ENCODE data around the gene FASTKD2.

FASTKD2 gene

GRCh38 chr2:206831442-206831995 lies 66.1 kb downstream of the FASTKD2 start:
- Histone ChIP-seq H3K27ac (no peak overlapping the region), H3K36me3 (peaks cover 0 to 8% (median 0%) of the 10 kb centered on the region in 3 donors), H3K27me3 (no peaks in the 10 kb centered on the region), H3K9me3 (peaks cover 0 to 7% (median 0%) of the 10 kb centered on the region in 3 donors), H3K4me3 (no peak overlapping the region), H3K4me1 (no peaks in the 10 kb centered on the region)
- TF ChIP-seq CTCF (IDR thresholded peaks at IDR 0.05), result no peak
- no peak for DNase-seq
- intact Hi-C loops (cut with DNase I; ENCODE audit: low total_unique reads), result no loop called here

- Histone ChIP-seq H3K27me3 (no peaks in the 10 kb centered on the region), H3K4me1 (no peaks in the 10 kb centered on the region), H3K4me3 (no peak overlapping the region), H3K9me3 (peaks cover 0 to 7% (median 0%) of the 10 kb centered on the region in 3 donors), H3K36me3 (peaks cover 0 to 8% (median 0%) of the 10 kb centered on the region in 3 donors), H3K27ac (no peak overlapping the region)
- no peak for TF ChIP-seq CTCF (IDR thresholded peaks at IDR 0.05)
- intact Hi-C loops (cut with DNase I; ENCODE audit: low total_unique reads), result no loop called here
- no peak for DNase-seq
Observed at GRCh38 chr2:206832873-206833272, 67.5 kb downstream of the FASTKD2 start.

GRCh38 chr2:206833291-206833690 lies 67.9 kb downstream of the FASTKD2 start:
- intact Hi-C loops (cut with DNase I; ENCODE audit: low total_unique reads), result no loop called here
- TF ChIP-seq CTCF (IDR thresholded peaks at IDR 0.05), result no peak

GRCh38 chr2:206836722-206837121 lies 71.3 kb downstream of the FASTKD2 start:
- Histone ChIP-seq H3K4me3 (no peak overlapping the region), H3K36me3 (peaks cover 0 to 8% (median 5%) of the 10 kb centered on the region in 3 donors), H3K4me1 (no peaks in the 10 kb centered on the region), H3K27me3 (no peaks in the 10 kb centered on the region), H3K9me3 (peaks cover 0 to 7% (median 0%) of the 10 kb centered on the region in 3 donors), H3K27ac (no peak overlapping the region)
- DNase-seq, result no peak
- TF ChIP-seq CTCF (IDR thresholded peaks at IDR 0.05), result no peak
- intact Hi-C loops (cut with DNase I; ENCODE audit: low total_unique reads), result no loop called here

More at GRCh38 chr2:206833291-206833690, 67.9 kb downstream of the FASTKD2 start:
- Histone ChIP-seq H3K4me1 (no peaks in the 10 kb centered on the region), H3K27me3 (no peaks in the 10 kb centered on the region), H3K4me3 (no peak overlapping the region), H3K36me3 (peaks cover 0 to 8% (median 0%) of the 10 kb centered on the region in 3 donors), H3K9me3 (peaks cover 0 to 7% (median 0%) of the 10 kb centered on the region in 3 donors), H3K27ac (no peak overlapping the region)
- DNase-seq, result no peak

GRCh38 chr2:206837775-206838174 lies 72.4 kb downstream of the FASTKD2 start:
- H3K9me3 ChIP-seq, result peaks cover 0 to 7% (median 0%) of the 10 kb centered on the region in 3 donors
- intact Hi-C loops (cut with DNase I; ENCODE audit: low total_unique reads), result no loop called here
- H3K27me3 ChIP-seq, result no peaks in the 10 kb centered on the region
- no peak overlapping the region for H3K27ac ChIP-seq
- no peak overlapping the region for H3K4me3 ChIP-seq
- H3K36me3 ChIP-seq, result peaks cover 0 to 8% (median 5%) of the 10 kb centered on the region in 3 donors
- no peak for DNase-seq
- H3K4me1 ChIP-seq, result no peaks in the 10 kb centered on the region
- TF ChIP-seq CTCF (IDR thresholded peaks at IDR 0.05), result no peak

Measured in tibial artery (tissue), 4 donors.